HepG2 (cell line): ENCODE measurements around the gene LSM2. TPM values are rescaled to one million over a fixed set of nuclear protein-coding genes. Genes with fewer than 3 reads are reported as not detected.
A peak's percentile ranks its signal among the peaks of the same experiment; 100 is the strongest.

Source experiments
- AKAP8 ChIP-seq: sonication (generic); formaldehyde crosslinking; IDR thresholded peaks from 2 replicates; pipeline ENCODE4 v1.5.1; 2020; ENCODE audit warnings: mild to moderate bottlenecking, missing genetic modification reagents
- ARNT ChIP-seq: fragments of 450-650 bp; IDR thresholded peaks from 2 replicates; pipeline ENCODE4 v1.6.1; 2017
- CC2D1A ChIP-seq: sonication (generic); formaldehyde crosslinking; IDR thresholded peaks from 2 replicates; pipeline ENCODE4 v1.8.1; 2023; ENCODE audit warnings: mild to moderate bottlenecking, missing genetic modification reagents
- FOXA1 ChIP-seq, 2 experiments: fragments of 450-650 bp in 1 of 2; sonication (generic) in 1 of 2; formaldehyde crosslinking in 1 of 2; IDR thresholded peaks; 2 replicates each; pipeline versions ENCODE4 v1.4.0 to v1.6.1; 2016 to 2020; ENCODE audit warnings: missing genetic modification reagents in 1 of 2
- GMEB2 ChIP-seq: IDR thresholded peaks from 2 replicates; pipeline ENCODE4 v1.6.1; 2016; ENCODE audit warnings: missing biosample characterization, missing genetic modification reagents, low read depth
- HES4 ChIP-seq: sonication (generic); formaldehyde crosslinking; IDR thresholded peaks from 2 replicates; pipeline ENCODE4 v1.9.0; 2021; ENCODE audit warnings: mild to moderate bottlenecking, missing genetic modification reagents, borderline replicate concordance
- IKZF5 ChIP-seq: IDR thresholded peaks from 2 replicates; pipeline ENCODE4 v1.6.1; 2018; ENCODE audit warnings: missing genetic modification reagents, mild to moderate bottlenecking, missing compliant biosample characterization
- KDM5B ChIP-seq: sonication (generic); formaldehyde crosslinking; IDR thresholded peaks from 2 replicates; pipeline ENCODE4 v1.4.0; 2020; ENCODE audit warnings: missing genetic modification reagents, mild to moderate bottlenecking, borderline replicate concordance
- PITX1 ChIP-seq: sonication (generic); formaldehyde crosslinking; IDR thresholded peaks from 2 replicates; pipeline ENCODE4 v1.5.1; 2020; ENCODE audit warnings: mild to moderate bottlenecking, missing genetic modification reagents
- RFXAP ChIP-seq: sonication (generic); formaldehyde crosslinking; IDR thresholded peaks from 2 replicates; pipeline ENCODE4 v1.4.0; 2020; ENCODE audit warnings: missing genetic modification reagents, borderline replicate concordance
- SMAD9 ChIP-seq: sonication (generic); formaldehyde crosslinking; IDR thresholded peaks from 2 replicates; pipeline ENCODE4 v1.5.1; 2020; ENCODE audit warnings: mild to moderate bottlenecking, missing genetic modification reagents
- XRCC5 ChIP-seq: fragments of 200-400 bp; formaldehyde crosslinking; optimal IDR thresholded peaks from 2 replicates; pipeline ENCODE3; 2017; ENCODE audit warnings: mild to moderate bottlenecking, low read length
- ZBTB21 ChIP-seq: sonication (generic); formaldehyde crosslinking; IDR thresholded peaks from 2 replicates; pipeline ENCODE4 v1.4.0; 2020; ENCODE audit warnings: missing genetic modification reagents
- ZBTB43 ChIP-seq: sonication (generic); formaldehyde crosslinking; conservative IDR thresholded peaks from 2 replicates; pipeline ENCODE4 v1.4.0; 2020; ENCODE audit warnings: missing genetic modification reagents
- ZNF713 ChIP-seq: sonication (generic); formaldehyde crosslinking; IDR thresholded peaks from 2 replicates; pipeline ENCODE4 v1.4.0; 2020; ENCODE audit warnings: mild to moderate bottlenecking, missing genetic modification reagents
- ZNF816 ChIP-seq: sonication (generic); formaldehyde crosslinking; IDR thresholded peaks from 2 replicates; pipeline ENCODE4 v1.8.0; 2022; ENCODE audit warnings: missing genetic modification reagents, mild to moderate bottlenecking, borderline replicate concordance
- ZSCAN12 ChIP-seq: sonication (generic); formaldehyde crosslinking; IDR thresholded peaks from 2 replicates; pipeline ENCODE4 v1.9.0; 2021; ENCODE audit warnings: mild to moderate bottlenecking, missing genetic modification reagents
- polyA plus RNA-seq, 8 experiments: library from polyadenylated mRNA; depleted of rRNA in 3 of 8; stranded (reverse) in 7 of 8; unstranded in 1 of 8; fragments of >200 nt; fragmentation: Illumina TruSeq in 4 of 8; extraction: Trizol in 4 of 8; gene quantifications; 2 replicates each; pipeline versions ENCODE4 v1.2.1 to v1.2.3, GENCODE V29; 2011 to 2016; ENCODE audit warnings: low read depth in 4 of 8, missing spikeins in 1 of 8, mixed read lengths in 1 of 8; ENCODE audit not compliant: insufficient read depth in 1 of 8
- total RNA-seq, 5 experiments: library from RNA; depleted of rRNA; stranded (reverse); fragments of >200 nt; fragmentation: Illumina TruSeq; extraction: Trizol; gene quantifications; 2 replicates each; pipeline ENCODE4 v1.2.3, GENCODE V29; 2016; ENCODE audit warnings: low read depth in 1 of 5
- TF ChIP-seq, protein P1 (sequence below): sonication (generic); formaldehyde crosslinking; IDR thresholded peaks from 2 replicates; pipeline ENCODE4 v1.4.0; 2020; ENCODE audit warnings: mild to moderate bottlenecking, missing genetic modification reagents
- TF ChIP-seq, protein P2 (sequence below): sonication (generic); formaldehyde crosslinking; IDR thresholded peaks from 2 replicates; pipeline ENCODE4 v1.5.1; 2020; ENCODE audit warnings: mild to moderate bottlenecking, missing genetic modification reagents, moderate library complexity

Gene LSM2
- total and polyA plus RNA-seq, 2 of the 13 experiments (the other 11 are each of a cell fraction or from before 2014, with no cell fraction given): 69.4 to 90.5 TPM

DNA sequence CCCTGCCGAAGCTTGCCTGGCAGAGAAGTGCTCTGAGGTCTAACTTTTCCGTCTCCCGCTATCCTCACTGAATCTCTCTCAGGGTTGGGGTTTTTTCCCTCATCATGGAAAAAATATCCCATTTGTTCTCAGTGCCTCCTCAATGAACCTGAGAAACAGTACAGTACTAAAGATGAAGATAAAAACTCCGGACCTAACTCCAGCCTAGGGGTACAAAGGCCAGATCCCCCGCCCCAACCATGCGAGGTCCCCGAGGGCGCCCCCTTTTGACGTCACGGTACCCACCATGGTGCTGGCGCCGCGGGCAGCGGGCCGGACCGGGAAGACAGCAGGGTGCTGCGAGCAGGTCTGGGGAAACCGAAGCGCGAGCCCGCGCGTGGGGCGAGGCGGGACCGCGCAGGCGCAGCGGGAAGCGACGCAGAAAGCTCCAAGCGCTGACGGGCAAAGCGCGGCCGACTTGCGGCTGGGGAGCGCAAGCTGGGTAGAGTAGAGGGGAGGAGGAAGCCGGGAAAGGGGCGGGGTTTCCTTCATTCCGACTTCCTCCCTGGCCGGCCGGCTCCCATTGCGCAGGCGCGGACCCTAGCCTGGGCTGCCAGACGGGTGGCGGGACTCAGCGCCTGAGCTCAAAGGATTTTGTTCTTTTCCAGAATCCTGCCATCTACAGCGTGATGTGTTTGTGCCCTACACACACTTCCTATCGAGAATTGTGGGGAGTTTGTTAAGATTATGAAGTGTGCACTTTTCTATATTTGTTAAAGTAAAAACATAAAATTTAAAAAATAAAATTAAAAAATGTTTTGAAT lies at the start of gene LSM2 (continued):
- TF ChIP-seq, protein P1, sequence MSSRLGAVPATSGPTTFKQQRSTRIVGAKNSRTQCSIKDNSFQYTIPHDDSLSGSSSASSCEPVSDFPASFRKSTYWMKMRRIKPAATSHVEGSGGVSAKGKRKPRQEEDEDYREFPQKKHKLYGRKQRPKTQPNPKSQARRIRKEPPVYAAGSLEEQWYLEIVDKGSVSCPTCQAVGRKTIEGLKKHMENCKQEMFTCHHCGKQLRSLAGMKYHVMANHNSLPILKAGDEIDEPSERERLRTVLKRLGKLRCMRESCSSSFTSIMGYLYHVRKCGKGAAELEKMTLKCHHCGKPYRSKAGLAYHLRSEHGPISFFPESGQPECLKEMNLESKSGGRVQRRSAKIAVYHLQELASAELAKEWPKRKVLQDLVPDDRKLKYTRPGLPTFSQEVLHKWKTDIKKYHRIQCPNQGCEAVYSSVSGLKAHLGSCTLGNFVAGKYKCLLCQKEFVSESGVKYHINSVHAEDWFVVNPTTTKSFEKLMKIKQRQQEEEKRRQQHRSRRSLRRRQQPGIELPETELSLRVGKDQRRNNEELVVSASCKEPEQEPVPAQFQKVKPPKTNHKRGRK (CRISPR knock-in tag): no peak
- TF ChIP-seq KDM5B (peak; percentile 89; the same call in 1 of the 2 replicates), PITX1 (CRISPR knock-in tag) (peak; percentile 82), XRCC5 (peak; percentile 87), ZSCAN12 (CRISPR knock-in tag) (no peak), ZNF713 (CRISPR knock-in tag) (no peak), SMAD9 (CRISPR knock-in tag) (peak; percentile 70; the same call in 1 of the 2 replicates), GMEB2 (CRISPR knock-in tag) (no peak), FOXA1 (IDR thresholded peaks at IDR 0.05) (no peak), FOXA1 (CRISPR knock-in tag; IDR thresholded peaks at IDR 0.05) (no peak; the same call in 1 of the 2 replicates), AKAP8 (CRISPR knock-in tag) (peak; percentile 87), IKZF5 (CRISPR knock-in tag) (peak; percentile 93), CC2D1A (CRISPR knock-in tag) (peak; percentile 64; the same call in 1 of the 2 replicates), HES4 (peak; percentile 87), ZBTB43 (CRISPR knock-in tag) (peak; percentile 64), ZBTB21 (CRISPR knock-in tag) (peak; percentile 87), ARNT (no peak), ZNF816 (CRISPR knock-in tag) (0 out of 2 replicates have a peak, but pooled peaks have one; percentile 38), RFXAP (CRISPR knock-in tag) (peak; percentile 84)
- TF ChIP-seq, protein P2, sequence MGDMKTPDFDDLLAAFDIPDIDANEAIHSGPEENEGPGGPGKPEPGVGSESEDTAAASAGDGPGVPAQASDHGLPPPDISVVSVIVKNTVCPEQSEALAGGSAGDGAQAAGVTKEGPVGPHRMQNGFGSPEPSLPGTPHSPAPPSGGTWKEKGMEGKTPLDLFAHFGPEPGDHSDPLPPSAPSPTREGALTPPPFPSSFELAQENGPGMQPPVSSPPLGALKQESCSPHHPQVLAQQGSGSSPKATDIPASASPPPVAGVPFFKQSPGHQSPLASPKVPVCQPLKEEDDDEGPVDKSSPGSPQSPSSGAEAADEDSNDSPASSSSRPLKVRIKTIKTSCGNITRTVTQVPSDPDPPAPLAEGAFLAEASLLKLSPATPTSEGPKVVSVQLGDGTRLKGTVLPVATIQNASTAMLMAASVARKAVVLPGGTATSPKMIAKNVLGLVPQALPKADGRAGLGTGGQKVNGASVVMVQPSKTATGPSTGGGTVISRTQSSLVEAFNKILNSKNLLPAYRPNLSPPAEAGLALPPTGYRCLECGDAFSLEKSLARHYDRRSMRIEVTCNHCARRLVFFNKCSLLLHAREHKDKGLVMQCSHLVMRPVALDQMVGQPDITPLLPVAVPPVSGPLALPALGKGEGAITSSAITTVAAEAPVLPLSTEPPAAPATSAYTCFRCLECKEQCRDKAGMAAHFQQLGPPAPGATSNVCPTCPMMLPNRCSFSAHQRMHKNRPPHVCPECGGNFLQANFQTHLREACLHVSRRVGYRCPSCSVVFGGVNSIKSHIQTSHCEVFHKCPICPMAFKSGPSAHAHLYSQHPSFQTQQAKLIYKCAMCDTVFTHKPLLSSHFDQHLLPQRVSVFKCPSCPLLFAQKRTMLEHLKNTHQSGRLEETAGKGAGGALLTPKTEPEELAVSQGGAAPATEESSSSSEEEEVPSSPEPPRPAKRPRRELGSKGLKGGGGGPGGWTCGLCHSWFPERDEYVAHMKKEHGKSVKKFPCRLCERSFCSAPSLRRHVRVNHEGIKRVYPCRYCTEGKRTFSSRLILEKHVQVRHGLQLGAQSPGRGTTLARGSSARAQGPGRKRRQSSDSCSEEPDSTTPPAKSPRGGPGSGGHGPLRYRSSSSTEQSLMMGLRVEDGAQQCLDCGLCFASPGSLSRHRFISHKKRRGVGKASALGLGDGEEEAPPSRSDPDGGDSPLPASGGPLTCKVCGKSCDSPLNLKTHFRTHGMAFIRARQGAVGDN: peak; percentile 98
